Skeletal muscle tissue (tissue), 4 donors: Measurements from ENCODE around the gene CNDP2. TPM values are rescaled to one million over a fixed set of nuclear protein-coding genes. Genes with fewer than 3 reads are reported as not detected.
"Not testable (repeated sequence)": the region's sequence is repeated elsewhere in the genome, so short reads cannot be mapped to it uniquely, and the experiment has no call there.

Experiments used
- H3K27ac ChIP-seq: one replicate; pipeline ENCODE4 v1.7.0; 2013; ENCODE audit warnings: mild to moderate bottlenecking, low read depth, low read length, inconsistent platforms
- H3K27me3 ChIP-seq, 3 donors: one replicate each; pipeline ENCODE4 v1.7.0; 2013; ENCODE audit warnings: low read length in 3 of 3; ENCODE audit not compliant: control insufficient read depth in 3 of 3, insufficient read depth in 3 of 3
- H3K36me3 ChIP-seq, 3 donors: one replicate each; pipeline ENCODE4 v1.7.0; 2013; ENCODE audit warnings: low read length in 3 of 3; ENCODE audit not compliant: control insufficient read depth in 3 of 3, insufficient read depth in 3 of 3
- H3K4me1 ChIP-seq, 3 donors: one replicate each; pipeline ENCODE4 v1.7.0; 2013; ENCODE audit warnings: low read length in 3 of 3, mild to moderate bottlenecking in 3 of 3; ENCODE audit not compliant: control insufficient read depth in 3 of 3, insufficient read depth in 3 of 3
- H3K4me3 ChIP-seq, 3 donors: one replicate each; pipeline ENCODE4 v1.7.0; 2013; ENCODE audit warnings: low read length in 3 of 3
- H3K9ac ChIP-seq, 3 donors: one replicate each; pipeline ENCODE4 v1.7.0; 2013; ENCODE audit warnings: low read length in 3 of 3, mild to moderate bottlenecking in 3 of 3, moderate library complexity in 2 of 3, low read depth in 1 of 3
- H3K9me3 ChIP-seq, 3 donors: one replicate each; pipeline ENCODE4 v1.7.0; 2013; ENCODE audit warnings: low read length in 3 of 3; ENCODE audit not compliant: control insufficient read depth in 3 of 3
- total RNA-seq: library from RNA; depleted of rRNA; stranded (reverse); fragments of >200 nt; gene quantifications from one replicate; pipeline ENCODE4 v1.2.3, GENCODE V29; 2014
- donor health status: Osteomylitis.

CNDP2 gene
- total RNA-seq, 1 donor from 2014 or later: 25.6 TPM

- Histone ChIP-seq H3K4me1 (peaks cover 8 to 16% (median 9%) of the 10 kb centered on the region in 3 donors), H3K27ac (no peak overlapping the region), H3K27me3 (no peaks in the 10 kb centered on the region), H3K36me3 (peaks cover 39 to 42% (median 40%) of the 10 kb centered on the region in 3 donors), H3K4me3 (no peak overlapping the region), H3K9ac (no peak overlapping the region), H3K9me3 (no peaks in the 10 kb centered on the region)
Measured at GRCh38 chr18:74521068-74521725, 25.0 kb downstream of the CNDP2 start.

DNA sequence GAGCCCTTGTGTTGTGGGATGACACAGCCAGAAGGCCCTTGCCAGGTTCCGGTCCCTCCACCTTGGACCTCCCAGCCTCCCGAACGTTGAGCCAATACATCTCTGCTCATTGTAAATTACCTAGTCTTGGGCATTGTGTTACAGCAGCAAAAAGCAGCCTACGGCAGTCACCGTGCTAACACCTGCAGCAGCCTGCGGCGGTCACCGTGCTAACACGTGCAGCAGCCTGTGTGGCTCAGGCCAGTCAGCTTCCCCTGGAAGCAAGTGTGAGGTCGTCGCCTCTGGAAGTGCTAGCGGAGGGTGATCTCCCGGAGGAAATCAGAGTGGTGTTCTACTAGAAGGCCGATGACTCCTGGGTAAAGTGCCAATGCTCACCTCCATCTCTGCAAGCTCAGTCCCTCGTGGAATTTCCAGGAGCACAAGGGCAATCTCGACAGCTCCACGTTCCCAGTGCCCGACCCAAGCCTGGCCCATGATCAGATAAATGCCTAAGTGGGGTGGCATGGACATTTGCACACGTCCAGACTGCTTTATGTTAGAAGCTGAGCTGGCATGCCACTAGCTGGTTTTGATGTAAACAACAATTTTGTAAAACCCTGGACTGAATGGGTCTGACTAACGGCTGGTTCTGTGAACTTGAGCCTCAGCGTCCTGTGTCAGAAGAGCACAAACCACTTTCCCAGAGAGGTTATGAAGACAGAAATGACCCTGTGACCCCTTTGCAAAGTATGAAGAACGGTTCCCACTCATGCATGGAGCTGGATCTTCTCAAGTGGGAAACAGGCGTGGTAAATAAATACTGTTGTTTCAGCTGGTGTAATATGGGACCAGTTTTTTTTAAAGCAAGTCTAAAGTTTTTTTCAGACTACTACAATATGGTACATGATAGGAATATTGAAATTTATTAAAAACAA, 26.7 kb downstream of the CNDP2 start:
- no peak overlapping the region for H3K9ac ChIP-seq
- H3K27ac ChIP-seq: no peak overlapping the region
- H3K36me3 ChIP-seq: peaks cover 27 to 29% (median 28%) of the 10 kb centered on the region in 3 donors
- H3K4me3 ChIP-seq: no peak overlapping the region
- H3K9me3 ChIP-seq: no peaks in the 10 kb centered on the region
- peaks cover 8 to 16% (median 9%) of the 10 kb centered on the region in 3 donors for H3K4me1 ChIP-seq
- no peaks in the 10 kb centered on the region for H3K27me3 ChIP-seq

DNA sequence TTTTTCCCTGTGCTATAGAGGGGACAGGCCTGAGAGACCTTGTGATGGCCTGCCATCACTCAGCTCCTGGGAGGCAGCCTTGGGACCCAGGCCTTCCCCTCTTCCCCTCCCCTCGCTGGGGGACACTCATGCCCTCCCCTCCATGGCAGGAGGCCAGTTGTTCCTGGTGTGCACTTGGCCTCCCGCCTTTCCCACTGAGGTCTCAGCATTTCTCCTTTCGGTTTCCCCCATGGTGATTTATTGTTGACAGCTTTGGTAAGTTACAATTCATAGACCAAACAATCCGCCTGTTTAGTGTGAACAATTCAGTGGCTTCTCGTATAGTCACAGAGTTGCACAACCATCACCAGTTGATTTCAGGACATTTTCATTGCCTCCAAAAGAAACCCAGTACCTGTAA, 27.9 kb downstream of the CNDP2 start:
- H3K9ac ChIP-seq: peak overlapping the region in 2 of 3 donors; percentile 1 to 38
- H3K4me3 ChIP-seq: no peak overlapping the region
- no peaks in the 10 kb centered on the region for H3K27me3 ChIP-seq
- peak overlapping the region; percentile 62 for H3K27ac ChIP-seq
- peaks cover 17 to 20% (median 17%) of the 10 kb centered on the region in 3 donors for H3K36me3 ChIP-seq
- H3K9me3 ChIP-seq: no peaks in the 10 kb centered on the region
- peaks cover 8 to 16% (median 9%) of the 10 kb centered on the region in 3 donors for H3K4me1 ChIP-seq

- H3K27ac ChIP-seq, H3K4me3 ChIP-seq, H3K27me3 ChIP-seq, H3K9me3 ChIP-seq, H3K9ac ChIP-seq: not testable (repeated sequence)
- Histone ChIP-seq H3K4me1 (peaks cover 8 to 16% (median 9%) of the 10 kb centered on the region in 3 donors), H3K36me3 (peaks cover 9 to 12% (median 10%) of the 10 kb centered on the region in 3 donors)
Measured at GRCh38 chr18:74524915-74525314, 28.8 kb downstream of the CNDP2 start.

- peaks cover 0 to 2% (median 0%) of the 10 kb centered on the region in 3 donors for H3K27me3 ChIP-seq
- H3K27ac ChIP-seq: no peak overlapping the region
- H3K36me3 ChIP-seq: peaks cover 3 to 6% (median 5%) of the 10 kb centered on the region in 3 donors
- H3K9ac ChIP-seq: no peak overlapping the region
- no peak overlapping the region for H3K4me3 ChIP-seq
- H3K4me1 ChIP-seq: peaks cover 8 to 16% (median 9%) of the 10 kb centered on the region in 3 donors
- H3K9me3 ChIP-seq: no peaks in the 10 kb centered on the region
Measured at GRCh38 chr18:74525741-74526140, 29.6 kb downstream of the CNDP2 start.

- Histone ChIP-seq H3K36me3 (peaks cover 0 to 2% (median 0%) of the 10 kb centered on the region in 3 donors), H3K9ac (no peak overlapping the region), H3K27ac (no peak overlapping the region), H3K4me1 (peaks cover 8 to 16% (median 9%) of the 10 kb centered on the region in 3 donors), H3K27me3 (peaks cover 0 to 2% (median 0%) of the 10 kb centered on the region in 3 donors), H3K4me3 (no peak overlapping the region), H3K9me3 (no peaks in the 10 kb centered on the region)
Measured at GRCh38 chr18:74526488-74526887, 30.3 kb downstream of the CNDP2 start.

DNA sequence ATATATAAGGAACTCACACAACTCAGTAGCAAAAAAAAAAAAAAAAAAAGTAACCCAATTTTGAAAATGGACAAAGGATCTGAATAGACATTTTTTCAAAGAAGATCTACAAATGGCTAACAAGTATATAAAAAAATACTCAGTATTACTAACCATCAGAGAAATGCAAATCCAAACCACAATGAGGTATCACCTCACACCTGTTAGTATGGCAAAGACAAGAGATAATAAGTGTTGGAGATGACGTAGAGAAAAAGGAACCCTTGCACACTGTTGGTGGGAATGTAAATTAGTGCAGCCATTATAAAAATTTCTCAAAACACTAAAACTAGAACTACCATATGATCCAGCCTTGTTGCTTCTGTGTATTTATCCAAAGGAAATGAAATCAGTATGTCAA, 32.3 kb downstream of the CNDP2 start:
- Histone ChIP-seq H3K4me3 (no peak overlapping the region), H3K9ac (no peak overlapping the region), H3K27ac (no peak overlapping the region), H3K9me3 (no peaks in the 10 kb centered on the region), H3K27me3 (peaks cover 0 to 2% (median 0%) of the 10 kb centered on the region in 3 donors), H3K36me3 (no peaks in the 10 kb centered on the region), H3K4me1 (peaks cover 8 to 13% (median 9%) of the 10 kb centered on the region in 3 donors)

GRCh38 chr18:74528913-74529312, 32.8 kb downstream of the CNDP2 start:
- H3K9ac ChIP-seq: no peak overlapping the region
- no peaks in the 10 kb centered on the region for H3K9me3 ChIP-seq
- H3K27ac ChIP-seq: no peak overlapping the region
- no peak overlapping the region for H3K4me3 ChIP-seq
- peaks cover 6 to 9% (median 7%) of the 10 kb centered on the region in 3 donors for H3K4me1 ChIP-seq
- H3K36me3 ChIP-seq: no peaks in the 10 kb centered on the region
- H3K27me3 ChIP-seq: peaks cover 0 to 2% (median 0%) of the 10 kb centered on the region in 3 donors

DNA sequence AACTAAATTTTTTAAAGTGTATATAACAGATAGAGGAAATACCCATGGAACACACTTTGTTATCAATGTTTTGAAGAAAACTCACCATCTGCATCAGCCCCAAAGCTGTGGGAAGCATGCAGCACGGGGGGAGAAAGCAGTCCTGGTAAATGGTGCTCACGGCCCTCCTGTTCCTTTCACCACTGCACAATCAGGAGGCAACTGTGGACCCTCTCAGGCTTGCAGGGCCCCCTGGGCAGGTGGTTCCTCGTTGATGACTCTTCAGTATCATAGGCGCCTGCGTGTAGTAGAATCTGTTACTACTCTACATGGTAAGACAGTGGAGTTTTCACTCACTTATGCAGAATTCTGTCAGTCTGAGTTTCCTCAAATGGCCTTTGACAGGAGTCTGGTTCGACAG, 33.2 kb downstream of the CNDP2 start:
- Histone ChIP-seq H3K4me1 (peaks cover 1 to 4% (median 2%) of the 10 kb centered on the region in 3 donors), H3K4me3 (no peak overlapping the region), H3K27ac (no peak overlapping the region), H3K27me3 (peaks cover 0 to 2% (median 0%) of the 10 kb centered on the region in 3 donors), H3K9ac (no peak overlapping the region), H3K36me3 (no peaks in the 10 kb centered on the region), H3K9me3 (no peaks in the 10 kb centered on the region)
